Measurements from ENCODE around the gene USP34. TPM values are rescaled to one million over a fixed set of nuclear protein-coding genes. Genes with fewer than 3 reads are reported as not detected.
"Not testable (repeated sequence)": the region's sequence is repeated elsewhere in the genome, so short reads cannot be mapped to it uniquely, and the experiment has no call there.

The USP34 gene
- total RNA-seq, 4 donors from 2014 or later, result 49.5 to 129 (median 84.9) TPM

- 38 to 44% methylated on average over 4 of the region's 4 CpGs for WGBS, 2 donors
- DNase-seq, result no peak
- peak overlapping the region in 2 of 4 donors; percentile 24 to 36 for H3K27ac ChIP-seq
Measured at GRCh38 chr2:61460163-61460562, 10.7 kb downstream of the USP34 start.

GRCh38 chr2:61456746-61457420 lies 14.0 kb downstream of the USP34 start:
- WGBS, 2 donors, result 85 to 93% methylated on average over 6 of the region's 6 CpGs
- no peak for TF ChIP-seq CTCF (IDR thresholded peaks at IDR 0.05)
- H3K36me3 ChIP-seq, result peaks cover 0 to 6% (median 0%) of the 10 kb centered on the region in 3 donors
- H3K27ac ChIP-seq, result no peak overlapping the region
- H3K9me3 ChIP-seq, result no peaks in the 10 kb centered on the region
- no peak for DNase-seq
- H3K4me1 ChIP-seq, result peaks cover 0 to 69% (median 15%) of the 10 kb centered on the region in 3 donors
- no peaks in the 10 kb centered on the region for H3K27me3 ChIP-seq
- intact Hi-C loops (cut with DNase I), result no loop called here
- H3K4me3 ChIP-seq, result no peak overlapping the region

More at GRCh38 chr2:61460163-61460562, 10.7 kb downstream of the USP34 start:
- Histone ChIP-seq H3K36me3 (peaks cover 0 to 6% (median 0%) of the 10 kb centered on the region in 3 donors), H3K4me1 (peaks cover 0 to 78% (median 15%) of the 10 kb centered on the region in 3 donors), H3K27me3 (no peaks in the 10 kb centered on the region), H3K4me3 (no peak overlapping the region), H3K9me3 (no peaks in the 10 kb centered on the region)
- intact Hi-C loops (cut with DNase I), result no loop called here
- no peak for TF ChIP-seq POLR2A (IDR thresholded peaks at IDR 0.05)
- no peak for TF ChIP-seq CTCF (IDR thresholded peaks at IDR 0.05)

- intact Hi-C loops (cut with DNase I), result no loop called here
- H3K27ac ChIP-seq, result no peak overlapping the region
- TF ChIP-seq POLR2A (IDR thresholded peaks at IDR 0.05), result no peak
- TF ChIP-seq CTCF (IDR thresholded peaks at IDR 0.05), result no peak
- H3K4me3 ChIP-seq, result no peak overlapping the region
- H3K4me1 ChIP-seq, result peaks cover 0 to 69% (median 15%) of the 10 kb centered on the region in 3 donors
- no peaks in the 10 kb centered on the region for H3K27me3 ChIP-seq
- DNase-seq, result no peak
- peaks cover 0 to 6% (median 0%) of the 10 kb centered on the region in 3 donors for H3K36me3 ChIP-seq
- WGBS, 2 donors, result 64 to 75% methylated on average over 5 of the region's 5 CpGs
- H3K9me3 ChIP-seq, result no peaks in the 10 kb centered on the region
Measured at GRCh38 chr2:61456070-61456745, 14.7 kb downstream of the USP34 start.

- intact Hi-C loops (cut with DNase I); H3K36me3 ChIP-seq; H3K27me3 ChIP-seq; DNase-seq; H3K27ac ChIP-seq; H3K4me3 ChIP-seq; H3K9me3 ChIP-seq: not testable (repeated sequence)
- 97 to 98% methylated on average over 5 to 6 of the region's 8 CpGs for WGBS, 2 donors
- H3K4me1 ChIP-seq, result peaks cover 0 to 63% (median 13%) of the 10 kb centered on the region in 3 donors
Measured at GRCh38 chr2:61454972-61455371, 15.9 kb downstream of the USP34 start.

- H3K4me1 ChIP-seq, result peaks cover 0 to 57% (median 7%) of the 10 kb centered on the region in 3 donors
- H3K9me3 ChIP-seq, result no peaks in the 10 kb centered on the region
- H3K27ac ChIP-seq, result no peak overlapping the region
- WGBS, 2 donors, result 92 to 99% methylated on average over 5 of the region's 5 CpGs
- DNase-seq, result no peak
- H3K36me3 ChIP-seq, result no peaks in the 10 kb centered on the region
- TF ChIP-seq POLR2A (IDR thresholded peaks at IDR 0.05), result no peak
- no peak for TF ChIP-seq CTCF (IDR thresholded peaks at IDR 0.05)
- intact Hi-C loops (cut with DNase I), result no loop called here
- H3K27me3 ChIP-seq, result no peaks in the 10 kb centered on the region
- H3K4me3 ChIP-seq, result no peak overlapping the region
Measured at GRCh38 chr2:61454383-61454782, 16.5 kb downstream of the USP34 start.

All from esophagus squamous epithelium (tissue), 5 donors.